NB4 (cell line): ENCODE measurements around the gene UBE4B.

ENCODE experiments used
- DNase-seq: peaks from one replicate; pipeline ENCODE4 v3.0.0; 2010; ENCODE audit warnings: low read depth
- H3K4me3 ChIP-seq: one replicate; pipeline ENCODE4 v1.5.1; 2011; ENCODE audit warnings: mild to moderate bottlenecking, low read depth, low read length, moderate library complexity
- CTCF ChIP-seq: IDR thresholded peaks from one replicate; pipeline ENCODE4 v1.5.1; 2012; ENCODE audit warnings: low read depth, low read length
- MYC ChIP-seq: IDR thresholded peaks from 2 replicates; pipeline ENCODE4 v1.6.1; 2011; ENCODE audit warnings: low read depth, low read length
- POLR2A ChIP-seq: IDR thresholded peaks from 2 replicates; pipeline ENCODE4 v1.6.1; 2011; ENCODE audit warnings: mild to moderate bottlenecking; ENCODE audit not compliant: insufficient read length; ENCODE audit errors: extremely low read depth
- TF ChIP-seq, protein P1 (sequence below): IDR thresholded peaks from 2 replicates; pipeline ENCODE4 v1.6.1; 2011; ENCODE audit warnings: low read depth, low read length

Gene UBE4B

GRCh38 chr1:10074852-10075730, 42.3 kb downstream of the UBE4B start:
- TF ChIP-seq MYC (no peak), POLR2A (no peak), CTCF (no peak)
- H3K4me3 ChIP-seq: no peak overlapping the region
- no peak for DNase-seq

- TF ChIP-seq POLR2A: no peak
- TF ChIP-seq CTCF: no peak
- no peak for TF ChIP-seq MYC
- TF ChIP-seq, protein P1, sequence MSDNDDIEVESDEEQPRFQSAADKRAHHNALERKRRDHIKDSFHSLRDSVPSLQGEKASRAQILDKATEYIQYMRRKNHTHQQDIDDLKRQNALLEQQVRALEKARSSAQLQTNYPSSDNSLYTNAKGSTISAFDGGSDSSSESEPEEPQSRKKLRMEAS: no peak
- H3K4me3 ChIP-seq: no peak overlapping the region
- no peak for DNase-seq
Observed at GRCh38 chr1:10075732-10076131, 43.0 kb downstream of the UBE4B start.

GRCh38 chr1:10078494-10078893, 45.7 kb downstream of the UBE4B start:
- H3K4me3 ChIP-seq: no peak overlapping the region
- TF ChIP-seq POLR2A: no peak
- no peak for TF ChIP-seq MYC
- TF ChIP-seq CTCF: no peak
- TF ChIP-seq, protein P1: no peak
- peak; percentile 32 for DNase-seq

DNA sequence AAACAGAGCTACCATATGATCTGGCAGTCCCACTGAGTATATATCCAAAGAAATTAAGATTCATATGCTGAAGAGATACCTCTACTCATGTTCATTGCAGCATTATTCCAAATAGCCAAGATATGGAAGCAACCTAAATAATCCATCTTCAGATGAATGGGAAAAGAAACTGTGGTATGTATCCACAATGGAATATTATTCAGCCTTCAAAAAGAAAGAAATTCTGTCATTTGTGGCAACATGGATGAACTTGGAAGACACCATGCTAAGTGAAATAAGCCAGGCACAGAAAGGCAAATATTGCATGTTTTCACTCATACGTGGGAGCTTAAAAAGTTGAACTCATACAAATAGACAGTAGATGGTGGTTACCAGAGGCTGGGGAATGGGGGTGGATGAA, 47.8 kb downstream of the UBE4B start:
- no peak for DNase-seq
- H3K4me3 ChIP-seq: no peak overlapping the region
- TF ChIP-seq, protein P1: no peak
- TF ChIP-seq CTCF (no peak), MYC (no peak)

GRCh38 chr1:10082785-10083479, 50.2 kb downstream of the UBE4B start:
- H3K4me3 ChIP-seq: no peak overlapping the region
- DNase-seq: no peak

More at GRCh38 chr1:10082785-10083479, 50.2 kb downstream of the UBE4B start:
- TF ChIP-seq CTCF: no peak
- no peak for TF ChIP-seq POLR2A
- TF ChIP-seq MYC: no peak
- TF ChIP-seq, protein P1: no peak
